ENCODE data around the gene TMED10.

GRCh38 chr14:75150150-75150549 lies 26.3 kb downstream of the TMED10 start:
- TF ChIP-seq EZH2 (IDR thresholded peaks at IDR 0.05; ENCODE audit: borderline replicate concordance, low read depth, low read length, severe bottlenecking): no peak
- no peak for TF ChIP-seq CTCF (IDR thresholded peaks at IDR 0.05; ENCODE audit: extremely low read depth in 1 of 2, insufficient read depth in 1 of 2, low read depth in 1 of 2, low read length in 2 of 2)
- TF ChIP-seq POLR2A (IDR thresholded peaks at IDR 0.05; ENCODE audit: low read depth, low read length): no peak
- no peak for TF ChIP-seq MAX (IDR thresholded peaks at IDR 0.05; ENCODE audit: insufficient read depth, insufficient read length)
- no peak for TF ChIP-seq JUN (IDR thresholded peaks at IDR 0.05; ENCODE audit: borderline replicate concordance, insufficient read depth, insufficient read length, low read depth)
